ENCODE results near the gene RAB11A.

Gene RAB11A

GRCh38 chr15:65920121-65920520 lies 50.8 kb downstream of the RAB11A start:
- Histone ChIP-seq H3K36me3 (ENCODE audit: control insufficient read depth, low read length) (peaks cover 51% of the 10 kb centered on the region), H3K9me3 (ENCODE audit: control insufficient read depth, insufficient read depth, low read length) (no peaks in the 10 kb centered on the region), H4K20me1 (ENCODE audit: control insufficient read depth, insufficient read depth, low read depth, low read length) (no peaks in the 10 kb centered on the region), H3K9me2 (replicated peaks; ENCODE audit: control insufficient read depth, low read length) (no peaks in the 10 kb centered on the region), H3K27ac (ENCODE audit: low read depth, low read length) (no peak overlapping the region), H3K79me2 (ENCODE audit: control insufficient read depth, low read length) (no peaks in the 10 kb centered on the region), H3F3A (ENCODE audit: control insufficient read depth, insufficient read depth) (no peaks in the 10 kb centered on the region), H3K4me3 (ENCODE audit: low read length) (no peak overlapping the region), H3K4me2 (ENCODE audit: low read length) (no peak overlapping the region), H3K27me3 (ENCODE audit: control insufficient read depth, low read length) (no peaks in the 10 kb centered on the region), H3K4me1 (ENCODE audit: control insufficient read depth, low read length) (peaks cover 12% of the 10 kb centered on the region)
- TF ChIP-seq EZH2phosphoT487 (IDR thresholded peaks at IDR 0.05; ENCODE audit: borderline replicate concordance, low read length) = no peak
- TF ChIP-seq CTCF (IDR thresholded peaks at IDR 0.05; ENCODE audit: low read depth, low read length, poor library complexity, severe bottlenecking) = no peak

GRCh38 chr15:65920825-65921309 lies 51.6 kb downstream of the RAB11A start:
- Histone ChIP-seq H3F3A (ENCODE audit: control insufficient read depth, insufficient read depth) (no peaks in the 10 kb centered on the region), H4K20me1 (ENCODE audit: control insufficient read depth, insufficient read depth, low read depth, low read length) (no peaks in the 10 kb centered on the region), H3K36me3 (ENCODE audit: control insufficient read depth, low read length) (peaks cover 52% of the 10 kb centered on the region), H3K79me2 (ENCODE audit: control insufficient read depth, low read length) (no peaks in the 10 kb centered on the region), H3K4me3 (ENCODE audit: low read length) (no peak overlapping the region), H3K9me3 (ENCODE audit: control insufficient read depth, insufficient read depth, low read length) (no peaks in the 10 kb centered on the region), H3K4me2 (ENCODE audit: low read length) (no peak overlapping the region), H3K9me2 (replicated peaks; ENCODE audit: control insufficient read depth, low read length) (no peaks in the 10 kb centered on the region), H3K27me3 (ENCODE audit: control insufficient read depth, low read length) (no peaks in the 10 kb centered on the region), H3K4me1 (ENCODE audit: control insufficient read depth, low read length) (peaks cover 12% of the 10 kb centered on the region), H3K27ac (ENCODE audit: low read depth, low read length) (no peak overlapping the region)
- TF ChIP-seq CTCF (IDR thresholded peaks at IDR 0.05; ENCODE audit: low read depth, low read length, poor library complexity, severe bottlenecking) (no peak), EZH2phosphoT487 (IDR thresholded peaks at IDR 0.05; ENCODE audit: borderline replicate concordance, low read length) (no peak)

- Histone ChIP-seq H4K20me1 (ENCODE audit: control insufficient read depth, insufficient read depth, low read depth, low read length) (no peaks in the 10 kb centered on the region), H3K9me2 (replicated peaks; ENCODE audit: control insufficient read depth, low read length) (no peaks in the 10 kb centered on the region), H3F3A (ENCODE audit: control insufficient read depth, insufficient read depth) (no peaks in the 10 kb centered on the region), H3K36me3 (ENCODE audit: control insufficient read depth, low read length) (peaks cover 57% of the 10 kb centered on the region), H3K27ac (ENCODE audit: low read depth, low read length) (no peak overlapping the region), H3K4me1 (ENCODE audit: control insufficient read depth, low read length) (peaks cover 9% of the 10 kb centered on the region), H3K9me3 (ENCODE audit: control insufficient read depth, insufficient read depth, low read length) (no peaks in the 10 kb centered on the region), H3K4me2 (ENCODE audit: low read length) (no peak overlapping the region), H3K27me3 (ENCODE audit: control insufficient read depth, low read length) (no peaks in the 10 kb centered on the region), H3K4me3 (ENCODE audit: low read length) (no peak overlapping the region), H3K79me2 (ENCODE audit: control insufficient read depth, low read length) (no peaks in the 10 kb centered on the region)
- TF ChIP-seq EZH2phosphoT487 (IDR thresholded peaks at IDR 0.05; ENCODE audit: borderline replicate concordance, low read length) (no peak), CTCF (IDR thresholded peaks at IDR 0.05; ENCODE audit: low read depth, low read length, poor library complexity, severe bottlenecking) (no peak)
Observed at GRCh38 chr15:65921780-65922179, 52.5 kb downstream of the RAB11A start.

All from DOHH2 (cell line).